GM18519 (cell line): ENCODE measurements around the gene MIX23.
"Not testable (repeated sequence)": the region's sequence is repeated elsewhere in the genome, so short reads cannot be mapped to it uniquely, and the experiment has no call there.

Source experiments
- ATAC-seq: cut with Tn5 transposase; IDR thresholded peaks from one replicate; pipeline ENCODE4 v1.9.1; 2021; ENCODE audit warnings: mild to moderate bottlenecking, moderate library complexity; ENCODE audit not compliant: unreplicated experiment, low FRiP score

Gene MIX23

GRCh38 chr3:122392868-122393844 is 10.1 kb upstream of the MIX23 start:
- no peak for ATAC-seq

- ATAC-seq: no peak
Observed at GRCh38 chr3:122391681-122392446, 8.8 kb upstream of the MIX23 start.

- ATAC-seq: no peak
Observed at GRCh38 chr3:122390665-122391064, 7.6 kb upstream of the MIX23 start.

GRCh38 chr3:122389892-122390291 is 6.9 kb upstream of the MIX23 start:
- no peak for ATAC-seq

- no peak for ATAC-seq
Observed at GRCh38 chr3:122389197-122389596, 6.2 kb upstream of the MIX23 start.

GRCh38 chr3:122387709-122388108 is 4.7 kb upstream of the MIX23 start:
- ATAC-seq: no peak

GRCh38 chr3:122383771-122384697 is 1.0 kb upstream of the MIX23 start, which contains the start of gene FAM162A:
Gene FAM162A (plus strand): TSS chr3:122384182. CDS start chr3:122384266, 84 bp downstream.
- peak; percentile 80 for ATAC-seq

- no peak for ATAC-seq
Observed at GRCh38 chr3:122377975-122378374, 5.1 kb downstream of the MIX23 start.

- no peak for ATAC-seq
Observed at GRCh38 chr3:122374034-122374433, 9.0 kb downstream of the MIX23 start.

- no peak for ATAC-seq
Observed at GRCh38 chr3:122366379-122366749, 16.7 kb downstream of the MIX23 start.

GRCh38 chr3:122365582-122366378 is 17.3 kb downstream of the MIX23 start:
- not testable (repeated sequence) for ATAC-seq

- no peak for ATAC-seq
Observed at GRCh38 chr3:122365073-122365472, 18.0 kb downstream of the MIX23 start.

GRCh38 chr3:122364490-122364889 is 18.5 kb downstream of the MIX23 start:
- no peak for ATAC-seq

- ATAC-seq: no peak
Observed at GRCh38 chr3:122362026-122362425, 21.0 kb downstream of the MIX23 start.

- no peak for ATAC-seq
Observed at GRCh38 chr3:122358703-122359032, 24.4 kb downstream of the MIX23 start.

- no peak for ATAC-seq
Observed at GRCh38 chr3:122357828-122358702, 25.0 kb downstream of the MIX23 start.

GRCh38 chr3:122356402-122356801 is 26.6 kb downstream of the MIX23 start:
- ATAC-seq: no peak

- no peak for ATAC-seq
Observed at GRCh38 chr3:122355612-122356011, 27.4 kb downstream of the MIX23 start.
